Measurements from ENCODE around the gene SHISA7.

Gene SHISA7

GRCh38 chr19:55456347-55456746 is 13.2 kb upstream of the SHISA7 start:
- H3K4me2 ChIP-seq (ENCODE audit: low read length), result no peak overlapping the region
- H3K9me2 ChIP-seq (ENCODE audit: low read depth, low read length), result no peaks in the 10 kb centered on the region
- H3K79me2 ChIP-seq (ENCODE audit: insufficient read depth, low read length), result no peaks in the 10 kb centered on the region
- H3K4me1 ChIP-seq (ENCODE audit: insufficient read depth, low read length, severe bottlenecking), result peaks cover 29% of the 10 kb centered on the region
- no peaks in the 10 kb centered on the region for H4K20me1 ChIP-seq (ENCODE audit: insufficient read depth, low read length)
- peaks cover 15% of the 10 kb centered on the region for H3K36me3 ChIP-seq (ENCODE audit: insufficient read depth, low read length)
- H3K4me3 ChIP-seq (ENCODE audit: low read depth, low read length, poor library complexity, severe bottlenecking), result no peak overlapping the region
- H3K27me3 ChIP-seq (ENCODE audit: insufficient read depth, low read length), result no peaks in the 10 kb centered on the region; the same call in 1 of the 2 replicates
- H3K9me3 ChIP-seq (ENCODE audit: low read length), result no peaks in the 10 kb centered on the region
- TF ChIP-seq EZH2 (IDR thresholded peaks at IDR 0.05; ENCODE audit: borderline replicate concordance, low read length) (no peak), CTCF (IDR thresholded peaks at IDR 0.05; ENCODE audit: low read length) (no peak)
- H3K9ac ChIP-seq (ENCODE audit: low read length), result no peak overlapping the region
- H3F3A ChIP-seq (ENCODE audit: insufficient read depth, low read length), result no peaks in the 10 kb centered on the region
- H3K27ac ChIP-seq (ENCODE audit: low read depth, low read length, poor library complexity, severe bottlenecking), result no peak overlapping the region
- no peak overlapping the region for H2AFZ ChIP-seq (ENCODE audit: low read length)

GRCh38 chr19:55455576-55456235 is 12.6 kb upstream of the SHISA7 start:
- no peaks in the 10 kb centered on the region for H3K79me2 ChIP-seq (ENCODE audit: insufficient read depth, low read length)
- H4K20me1 ChIP-seq (ENCODE audit: insufficient read depth, low read length), result no peaks in the 10 kb centered on the region
- peaks cover 15% of the 10 kb centered on the region for H3K36me3 ChIP-seq (ENCODE audit: insufficient read depth, low read length)
- no peaks in the 10 kb centered on the region for H3K9me2 ChIP-seq (ENCODE audit: low read depth, low read length)
- H3K27me3 ChIP-seq (ENCODE audit: insufficient read depth, low read length), result no peaks in the 10 kb centered on the region; the same call in 1 of the 2 replicates
- H3F3A ChIP-seq (ENCODE audit: insufficient read depth, low read length), result no peaks in the 10 kb centered on the region
- H3K4me1 ChIP-seq (ENCODE audit: insufficient read depth, low read length, severe bottlenecking), result peaks cover 27% of the 10 kb centered on the region
- H3K4me3 ChIP-seq (ENCODE audit: low read depth, low read length, poor library complexity, severe bottlenecking), result no peak overlapping the region
- H3K27ac ChIP-seq (ENCODE audit: low read depth, low read length, poor library complexity, severe bottlenecking), result no peak overlapping the region
- TF ChIP-seq CTCF (IDR thresholded peaks at IDR 0.05; ENCODE audit: low read length) (no peak), EZH2 (IDR thresholded peaks at IDR 0.05; ENCODE audit: borderline replicate concordance, low read length) (no peak)
- H3K9ac ChIP-seq (ENCODE audit: low read length), result no peak overlapping the region
- no peak overlapping the region for H2AFZ ChIP-seq (ENCODE audit: low read length)
- H3K9me3 ChIP-seq (ENCODE audit: low read length), result no peaks in the 10 kb centered on the region
- no peak overlapping the region for H3K4me2 ChIP-seq (ENCODE audit: low read length)

GRCh38 chr19:55454787-55455243 is 11.7 kb upstream of the SHISA7 start:
- no peaks in the 10 kb centered on the region for H3K79me2 ChIP-seq (ENCODE audit: insufficient read depth, low read length)
- no peaks in the 10 kb centered on the region for H3F3A ChIP-seq (ENCODE audit: insufficient read depth, low read length)
- H3K9me2 ChIP-seq (ENCODE audit: low read depth, low read length), result no peaks in the 10 kb centered on the region
- H4K20me1 ChIP-seq (ENCODE audit: insufficient read depth, low read length), result no peaks in the 10 kb centered on the region
- H2AFZ ChIP-seq (ENCODE audit: low read length), result no peak overlapping the region
- H3K4me3 ChIP-seq (ENCODE audit: low read depth, low read length, poor library complexity, severe bottlenecking), result no peak overlapping the region
- peaks cover 15% of the 10 kb centered on the region for H3K36me3 ChIP-seq (ENCODE audit: insufficient read depth, low read length)
- H3K9me3 ChIP-seq (ENCODE audit: low read length), result no peaks in the 10 kb centered on the region
- no peak overlapping the region for H3K27ac ChIP-seq (ENCODE audit: low read depth, low read length, poor library complexity, severe bottlenecking)
- H3K4me1 ChIP-seq (ENCODE audit: insufficient read depth, low read length, severe bottlenecking), result peaks cover 18% of the 10 kb centered on the region
- no peak overlapping the region for H3K4me2 ChIP-seq (ENCODE audit: low read length)
- H3K9ac ChIP-seq (ENCODE audit: low read length), result no peak overlapping the region
- TF ChIP-seq EZH2 (IDR thresholded peaks at IDR 0.05; ENCODE audit: borderline replicate concordance, low read length) (no peak), CTCF (IDR thresholded peaks at IDR 0.05; ENCODE audit: low read length) (peak; percentile 70)
- no peaks in the 10 kb centered on the region; the same call in 1 of the 2 replicates for H3K27me3 ChIP-seq (ENCODE audit: insufficient read depth, low read length)

All from OCI-LY1 (cell line).